Stimulated activated memory B cell treated with anti-CD40 and anti-IgM and Interleukin-4, amounts not matched to agents 10 μg/mL and 1 μg/mL and 100 μg/mL, for 72 hours (primary cell): Measurements from ENCODE around the gene MBNL3.
"Not testable (repeated sequence)": the region's sequence is repeated elsewhere in the genome, so short reads cannot be mapped to it uniquely, and the experiment has no call there.

ENCODE experiments used
- ATAC-seq: fragments of 150-1000 bp; cut with Tn5 transposase; 2 replicates; pipeline ENCODE4 v1.10.0; 2021
- H3K27ac Mint-ChIP-seq: one replicate; pipeline ENCODE4 v1.8.0; 2022; ENCODE audit warnings: mild to moderate bottlenecking, mixed read lengths
- H3K27me3 Mint-ChIP-seq: one replicate; pipeline ENCODE4 v1.8.0; 2022; ENCODE audit warnings: mixed read lengths
- H3K36me3 Mint-ChIP-seq: one replicate; pipeline ENCODE4 v1.8.0; 2022; ENCODE audit warnings: mixed read lengths
- H3K4me1 Mint-ChIP-seq: one replicate; pipeline ENCODE4 v1.8.0; 2022; ENCODE audit warnings: mixed read lengths
- H3K4me3 Mint-ChIP-seq: one replicate; pipeline ENCODE4 v1.8.0; 2022; ENCODE audit warnings: mild to moderate bottlenecking, moderate library complexity, mixed read lengths
- H3K9me3 Mint-ChIP-seq: one replicate; pipeline ENCODE4 v1.8.0; 2022; ENCODE audit warnings: mixed read lengths

Gene MBNL3

DNA sequence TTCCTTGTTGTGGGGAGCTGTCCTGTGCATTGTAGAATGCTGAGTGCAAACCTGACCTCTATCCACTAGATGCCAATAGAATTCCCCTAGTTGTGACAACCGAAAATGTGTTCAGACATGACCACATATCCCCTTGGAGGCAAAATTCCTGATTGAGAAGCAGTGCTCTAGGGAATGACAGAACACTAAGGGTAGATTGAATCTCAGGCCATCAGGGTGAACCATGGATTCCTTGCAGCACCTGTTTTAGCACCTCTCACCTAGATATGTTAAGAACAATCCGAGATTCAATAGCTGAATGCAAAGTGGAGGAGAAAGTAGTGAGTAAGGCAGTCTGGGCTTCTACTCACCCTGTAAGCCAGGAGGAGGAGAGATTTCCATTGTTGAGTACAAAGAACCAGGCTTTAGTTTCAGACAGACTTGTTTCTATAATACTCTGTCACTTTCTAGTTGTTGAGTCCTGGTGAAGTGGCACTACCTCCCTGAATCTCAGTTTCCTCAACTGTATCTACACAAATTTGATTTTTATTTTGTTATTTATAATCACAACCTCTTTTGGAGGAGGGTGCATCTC, 158.6 kb downstream of the MBNL3 start:
- ATAC-seq = no peak
- Mint-ChIP-seq H3K27ac (no peak overlapping the region), H3K27me3 (no peaks in the 10 kb centered on the region), H3K9me3 (no peaks in the 10 kb centered on the region), H3K4me3 (no peak overlapping the region), H3K4me1 (no peaks in the 10 kb centered on the region), H3K36me3 (peaks cover 6% of the 10 kb centered on the region)

DNA sequence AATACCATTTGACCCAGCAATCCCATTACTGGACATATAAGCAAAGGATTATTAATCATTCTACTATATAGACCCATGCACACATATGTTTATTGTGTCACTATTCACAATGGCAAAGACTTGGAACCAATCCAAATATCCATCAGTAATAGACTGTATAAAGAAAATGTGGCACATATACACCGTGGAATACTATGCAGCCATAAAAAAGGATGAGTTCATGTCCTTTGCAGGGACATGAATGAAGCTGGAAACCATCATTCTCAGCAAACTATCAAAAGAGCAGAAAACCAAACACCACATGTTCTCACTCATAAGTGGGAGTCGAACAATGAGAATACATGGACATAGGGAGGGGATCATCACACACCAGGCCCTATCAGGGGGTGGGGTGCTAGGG, 161.9 kb downstream of the MBNL3 start:
- H3K4me1 Mint-ChIP-seq, ATAC-seq, H3K27ac Mint-ChIP-seq: not testable (repeated sequence)

More for the DNA sequence above, 161.9 kb downstream of the MBNL3 start:
- H3K4me3 Mint-ChIP-seq, H3K27me3 Mint-ChIP-seq, H3K9me3 Mint-ChIP-seq: not testable (repeated sequence)
- H3K36me3 Mint-ChIP-seq = peaks cover 22% of the 10 kb centered on the region
